Neural crest cell (in vitro differentiated cells): ENCODE data around the gene TNFAIP2. TPM values are rescaled to one million over a fixed set of nuclear protein-coding genes. Genes with fewer than 3 reads are reported as not detected.
A peak's percentile ranks its signal among the peaks of the same experiment; 100 is the strongest.

ENCODE experiments used
- DNase-seq: peaks from one replicate; pipeline ENCODE4 v3.0.0; 2021; ENCODE audit warnings: low read depth, mixed read lengths, low spot score
- H3K27ac Mint-ChIP-seq: one replicate; pipeline ENCODE4 v1.8.0; 2021; ENCODE audit warnings: mild to moderate bottlenecking, mixed read lengths; ENCODE audit not compliant: unreplicated experiment
- H3K27me3 Mint-ChIP-seq: 2 replicates; pipeline ENCODE4 v1.8.0; 2021; ENCODE audit warnings: low read depth, mild to moderate bottlenecking, mixed read lengths
- H3K36me3 Mint-ChIP-seq: 2 replicates; pipeline ENCODE4 v1.8.0; 2021; ENCODE audit warnings: low read depth, mild to moderate bottlenecking, mixed read lengths
- H3K4me1 Mint-ChIP-seq: 2 replicates; pipeline ENCODE4 v1.8.0; 2021; ENCODE audit warnings: mixed read lengths
- H3K4me3 Mint-ChIP-seq: one replicate; pipeline ENCODE4 v1.8.0; 2021; ENCODE audit warnings: mild to moderate bottlenecking, mixed read lengths
- H3K9me3 Mint-ChIP-seq: 2 replicates; pipeline ENCODE4 v1.8.0; 2021; ENCODE audit warnings: mixed read lengths
- CTCF ChIP-seq: fragments of 200-600 bp; sonication (generic); conservative IDR thresholded peaks from 2 replicates; pipeline ENCODE4 v1.5.0; 2021; ENCODE audit warnings: antibody characterized with exemption, mild to moderate bottlenecking
- total RNA-seq: library from RNA; stranded (reverse); gene quantifications from 2 replicates; pipeline ENCODE4 v1.2.1, GENCODE V29; 2021

TNFAIP2 gene
- total RNA-seq, 1 donor from 2014 or later: 11.6 TPM

DNA sequence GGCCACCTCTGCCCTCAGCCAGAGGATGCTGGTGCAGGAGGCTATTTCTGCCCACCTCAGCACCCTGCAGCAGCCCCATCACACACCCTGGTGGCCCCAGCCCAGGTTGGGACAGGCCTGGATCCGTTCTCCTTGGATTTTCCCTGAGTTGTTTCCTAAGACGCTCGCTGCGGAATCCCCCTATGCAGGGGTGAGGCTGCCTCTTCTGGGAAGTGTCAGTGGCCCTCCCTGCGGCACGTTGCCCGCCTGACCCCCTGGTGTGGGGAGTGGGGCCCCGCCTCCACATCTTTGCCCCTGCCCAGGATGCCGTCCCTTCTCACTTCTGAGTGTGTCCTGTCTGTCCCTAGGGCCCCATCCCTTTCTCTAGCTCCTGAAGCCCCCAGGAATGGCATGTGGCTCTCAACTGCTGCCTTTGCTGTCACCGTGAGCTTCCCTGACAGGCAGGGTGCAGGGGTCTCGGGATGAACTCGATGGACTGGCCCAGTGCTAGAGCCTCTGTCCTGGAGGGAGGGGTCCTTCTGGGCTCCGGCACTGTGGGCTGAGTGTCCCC is 29.3 kb upstream of the TNFAIP2 start:
- H3K4me1 Mint-ChIP-seq: peaks cover 7% of the 10 kb centered on the region

GRCh38 chr14:103094406-103095209 is 28.7 kb upstream of the TNFAIP2 start, which contains the start of gene EXOC3L4:
EXOC3L4 (plus strand) TSS chr14:103094725; CDS start chr14:103100220, 5,495 bp downstream.
- H3K36me3 Mint-ChIP-seq: no peaks in the 10 kb centered on the region
- DNase-seq: no peak
- H3K27ac Mint-ChIP-seq: no peak within 1 kb of the TSS
- peaks cover 7% of the 10 kb centered on the region for H3K4me1 Mint-ChIP-seq
- H3K27me3 Mint-ChIP-seq: peaks cover 5% of the 10 kb centered on the region
- no peaks in the 10 kb centered on the region for H3K9me3 Mint-ChIP-seq
- TF ChIP-seq CTCF: no peak
- H3K4me3 Mint-ChIP-seq: no peak within 1 kb of the TSS

More for the DNA sequence above, 29.3 kb upstream of the TNFAIP2 start:
- TF ChIP-seq CTCF: no peak
- Mint-ChIP-seq H3K36me3 (no peaks in the 10 kb centered on the region), H3K4me3 (no peak overlapping the region), H3K27me3 (peaks cover 5% of the 10 kb centered on the region), H3K27ac (no peak overlapping the region), H3K9me3 (no peaks in the 10 kb centered on the region)
- DNase-seq: no peak

- H3K4me1 Mint-ChIP-seq: peaks cover 7% of the 10 kb centered on the region
- no peaks in the 10 kb centered on the region for H3K9me3 Mint-ChIP-seq
- DNase-seq: no peak
- no peak for TF ChIP-seq CTCF
- H3K27ac Mint-ChIP-seq: no peak overlapping the region
- H3K36me3 Mint-ChIP-seq: no peaks in the 10 kb centered on the region
- no peak overlapping the region for H3K4me3 Mint-ChIP-seq
- H3K27me3 Mint-ChIP-seq: peaks cover 5% of the 10 kb centered on the region
Observed at GRCh38 chr14:103095210-103095778, 28.0 kb upstream of the TNFAIP2 start.

- TF ChIP-seq CTCF: no peak
- H3K27ac Mint-ChIP-seq: no peak overlapping the region
- no peak for DNase-seq
- H3K4me3 Mint-ChIP-seq: peak overlapping the region; percentile 23
- no peaks in the 10 kb centered on the region for H3K36me3 Mint-ChIP-seq
- H3K4me1 Mint-ChIP-seq: peaks cover 7% of the 10 kb centered on the region
- no peaks in the 10 kb centered on the region for H3K27me3 Mint-ChIP-seq
- no peaks in the 10 kb centered on the region for H3K9me3 Mint-ChIP-seq
Observed at GRCh38 chr14:103096387-103096786, 26.9 kb upstream of the TNFAIP2 start.

DNA sequence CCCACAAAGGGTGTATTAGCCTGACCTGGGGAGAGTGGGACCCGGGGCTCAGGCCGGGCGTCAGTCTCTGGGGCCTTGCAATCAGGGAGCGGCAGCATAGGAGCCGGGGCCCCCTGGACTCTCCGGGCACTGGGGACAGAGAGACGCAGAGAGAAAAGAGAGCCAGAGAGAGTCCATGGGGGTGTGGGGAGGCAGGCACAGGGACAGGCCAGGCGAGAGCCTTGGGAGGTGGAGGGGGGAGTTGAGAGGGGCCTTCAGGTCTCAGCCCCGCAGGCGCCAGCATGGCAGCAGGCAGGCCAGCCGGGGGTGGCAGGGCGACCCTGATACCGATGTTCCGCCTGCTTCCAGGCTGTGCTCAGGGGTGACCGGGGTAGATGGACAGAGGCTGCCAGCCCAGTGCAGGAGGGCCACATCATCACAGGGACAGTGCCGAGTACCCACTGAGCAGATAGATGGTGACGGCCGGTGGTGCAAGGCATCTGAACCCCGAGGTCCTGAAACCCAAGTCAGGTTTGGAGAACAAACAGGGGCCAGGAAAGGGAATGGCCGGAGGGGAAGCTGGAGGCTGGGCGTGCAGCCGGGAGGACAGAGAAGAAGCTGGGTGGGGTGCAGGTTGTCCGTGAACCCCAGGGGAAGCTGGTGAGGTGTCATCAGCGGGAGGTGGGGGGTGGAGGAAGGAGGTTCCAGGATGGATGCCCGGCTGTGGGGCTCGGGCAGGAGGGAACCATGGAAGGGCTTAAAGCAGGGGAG is 25.8 kb upstream of the TNFAIP2 start:
- Mint-ChIP-seq H3K4me3 (no peak overlapping the region), H3K36me3 (no peaks in the 10 kb centered on the region), H3K4me1 (peaks cover 7% of the 10 kb centered on the region), H3K9me3 (no peaks in the 10 kb centered on the region), H3K27ac (no peak overlapping the region), H3K27me3 (no peaks in the 10 kb centered on the region)
- DNase-seq: no peak
- TF ChIP-seq CTCF: no peak
